Thymus (tissue), 11 donors: ENCODE measurements around the gene ZFC3H1. TPM values are rescaled to one million over a fixed set of nuclear protein-coding genes. Genes with fewer than 3 reads are reported as not detected.
"Not testable (repeated sequence)": the region's sequence is repeated elsewhere in the genome, so short reads cannot be mapped to it uniquely, and the experiment has no call there.

Experiments used
- DNase-seq, 9 donors: peaks; one replicate each; pipeline ENCODE4 v3.0.0-alpha.2; 2013; ENCODE audit warnings: low spot score in 9 of 9, low read depth in 6 of 9, missing footprints in 1 of 9
- H3K27ac ChIP-seq, 2 donors: one replicate each; pipeline ENCODE4 v1.5.1; 2013; ENCODE audit warnings: control low read depth in 1 of 2, low read depth in 1 of 2, low read length in 1 of 2, mild to moderate bottlenecking in 1 of 2, moderate library complexity in 1 of 2
- H3K27me3 ChIP-seq, 2 donors: one replicate each; pipeline ENCODE4 v1.5.1; 2013; ENCODE audit warnings: low read length in 1 of 2; ENCODE audit not compliant: control insufficient read depth in 2 of 2, insufficient read depth in 1 of 2
- H3K36me3 ChIP-seq, 2 donors: one replicate each; pipeline ENCODE4 v1.5.1; 2013; ENCODE audit warnings: low read length in 1 of 2, mild to moderate bottlenecking in 1 of 2, moderate library complexity in 1 of 2; ENCODE audit not compliant: control insufficient read depth in 2 of 2, insufficient read depth in 2 of 2
- H3K4me1 ChIP-seq, 2 donors: one replicate each; pipeline ENCODE4 v1.5.1; 2013; ENCODE audit warnings: low read length in 2 of 2; ENCODE audit not compliant: control insufficient read depth in 2 of 2, insufficient read depth in 2 of 2
- H3K4me3 ChIP-seq, 2 donors: one replicate each; pipeline ENCODE4 v1.5.1; 2013; ENCODE audit warnings: low read length in 2 of 2, control low read depth in 1 of 2, mild to moderate bottlenecking in 1 of 2
- H3K9me3 ChIP-seq, 2 donors: one replicate each; pipeline ENCODE4 v1.5.1; 2013; ENCODE audit warnings: low read length in 1 of 2, mild to moderate bottlenecking in 1 of 2; ENCODE audit not compliant: control insufficient read depth in 2 of 2, insufficient read depth in 1 of 2
- WGBS: extraction: QIAGEN DNeasy Blood & Tissue Kit; methylation state at CpG from one replicate; pipeline ENCODE4 v1.1.7; 2013; 5-methylcytosine and 5-hydroxymethylcytosine counted together
- polyA plus RNA-seq: library from polyadenylated mRNA; stranded (reverse); fragments of 200-250 nt; gene quantifications from one replicate; pipeline ENCODE4 v1.2.3, GENCODE V29; 2013
- total RNA-seq: library from RNA; stranded (reverse); fragments of 120-200 nt; gene quantifications from one replicate; pipeline ENCODE4 v1.2.4, GENCODE V29; 2013
- donor health status: healthy.

Gene ZFC3H1
- total and polyA plus RNA-seq, 2 donors, result 23.7 to 41.8 TPM

GRCh38 chr12:71702181-71702580, 38.5 kb upstream of the ZFC3H1 start:
- H3K4me1 ChIP-seq, H3K27ac ChIP-seq, H3K4me3 ChIP-seq, H3K27me3 ChIP-seq, H3K9me3 ChIP-seq, DNase-seq: not testable (repeated sequence)
- 96% methylated on average over 8 of the region's 8 CpGs for WGBS
- H3K36me3 ChIP-seq, result peaks cover 6 to 43% of the 10 kb centered on the region in 2 donors

DNA sequence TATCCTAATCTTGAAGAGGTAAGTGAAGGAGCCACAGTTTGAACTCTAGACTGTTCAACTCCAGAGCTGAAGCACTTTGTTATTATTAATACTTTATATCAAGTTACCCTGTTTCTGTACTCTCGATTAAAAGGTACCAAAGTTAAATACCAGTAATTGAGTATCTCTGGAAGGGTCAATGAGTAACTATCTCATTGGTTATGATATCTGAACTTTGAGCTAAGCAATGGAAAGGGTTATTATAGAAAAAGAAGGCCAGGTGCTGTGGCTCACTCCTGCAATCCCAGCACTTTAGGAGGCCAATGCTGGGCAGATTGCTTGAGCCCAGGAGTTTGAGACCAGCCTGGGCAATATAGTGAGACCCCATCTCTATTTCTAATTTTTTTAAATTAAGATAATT, 32.1 kb upstream of the ZFC3H1 start:
- no peak overlapping the region for H3K27ac ChIP-seq
- H3K27me3 ChIP-seq, result no peaks in the 10 kb centered on the region
- 99% methylated on average over 1 of the region's 1 CpG for whole genome bisulfite sequencing
- H3K36me3 ChIP-seq, result peaks cover 4 to 36% of the 10 kb centered on the region in 2 donors
- H3K4me1 ChIP-seq, result no peaks in the 10 kb centered on the region
- H3K4me3 ChIP-seq, result no peak overlapping the region
- no peaks in the 10 kb centered on the region for H3K9me3 ChIP-seq
- DNase-seq, result no peak

- no peak overlapping the region for H3K4me3 ChIP-seq
- no peaks in the 10 kb centered on the region for H3K9me3 ChIP-seq
- H3K27me3 ChIP-seq, result no peaks in the 10 kb centered on the region
- peaks cover 2 to 25% of the 10 kb centered on the region in 2 donors for H3K36me3 ChIP-seq
- no peak for DNase-seq
- H3K4me1 ChIP-seq, result no peaks in the 10 kb centered on the region
- WGBS, result 98% methylated on average over 1 of the region's 1 CpG
- H3K27ac ChIP-seq, result peak overlapping the region in 1 of 2 donors; percentile 31
These were observed 30.6 kb upstream of the ZFC3H1 start for GRCh38 chr12:71694099-71694820.

DNA sequence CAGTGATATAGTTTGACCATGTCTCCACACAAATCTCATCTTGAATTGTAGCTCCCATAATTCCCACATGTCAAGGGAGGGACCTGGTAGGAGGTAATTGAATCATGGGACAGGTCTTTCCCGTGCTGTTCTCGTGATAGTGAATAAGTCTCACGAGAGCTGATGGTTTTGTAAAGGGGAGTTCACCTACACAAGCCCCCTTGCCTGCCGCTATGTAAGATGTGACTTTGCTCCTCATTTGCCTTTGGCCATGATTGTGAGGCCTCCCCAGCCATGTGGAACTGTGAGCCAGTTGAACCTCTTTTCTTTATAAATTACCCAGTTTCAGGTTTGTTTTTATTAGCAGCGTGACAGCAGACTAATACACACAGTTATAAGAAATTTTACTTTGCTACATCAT, 30.0 kb upstream of the ZFC3H1 start:
- H3K27ac ChIP-seq, result not testable (repeated sequence)

DNA sequence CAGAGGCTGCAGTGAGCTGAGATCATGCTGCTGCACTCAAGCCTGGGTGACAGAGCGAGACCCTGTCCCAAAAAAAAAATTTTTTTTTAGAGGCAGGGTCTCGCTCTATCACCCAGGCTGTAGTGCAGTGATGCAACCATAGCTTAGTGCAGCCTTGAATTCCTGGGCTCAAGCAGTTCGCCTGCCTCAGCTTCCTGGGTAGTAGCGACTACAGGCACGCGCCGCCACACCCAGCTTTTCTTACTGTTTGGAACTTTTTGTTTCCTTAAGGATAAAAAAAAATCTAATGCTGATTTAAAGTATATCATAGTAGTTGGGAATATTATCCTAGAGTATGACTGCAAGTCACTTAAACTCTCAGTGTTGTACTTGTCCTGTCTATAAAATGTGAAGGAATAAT, 29.5 kb upstream of the ZFC3H1 start:
- Histone ChIP-seq H3K4me3 (no peak overlapping the region), H3K27me3 (no peaks in the 10 kb centered on the region), H3K4me1 (peaks cover 0 to 6% of the 10 kb centered on the region in 2 donors), H3K27ac (no peak overlapping the region), H3K36me3 (peaks cover 0 to 13% of the 10 kb centered on the region in 2 donors), H3K9me3 (no peaks in the 10 kb centered on the region)
- 96% methylated on average over 7 of the region's 7 CpGs for WGBS
- DNase-seq, result no peak

More for the DNA sequence above, 30.0 kb upstream of the ZFC3H1 start:
- not testable (repeated sequence) for DNase-seq, H3K9me3 ChIP-seq, H3K4me3 ChIP-seq, H3K4me1 ChIP-seq, H3K27me3 ChIP-seq
- H3K36me3 ChIP-seq, result peaks cover 2 to 19% of the 10 kb centered on the region in 2 donors
- 88% methylated on average over 5 of the region's 5 CpGs for WGBS

- WGBS, result 92% methylated on average over 4 of the region's 4 CpGs
- H3K27ac ChIP-seq, result no peak overlapping the region
These were observed 28.0 kb upstream of the ZFC3H1 start for GRCh38 chr12:71691504-71692129.

DNA sequence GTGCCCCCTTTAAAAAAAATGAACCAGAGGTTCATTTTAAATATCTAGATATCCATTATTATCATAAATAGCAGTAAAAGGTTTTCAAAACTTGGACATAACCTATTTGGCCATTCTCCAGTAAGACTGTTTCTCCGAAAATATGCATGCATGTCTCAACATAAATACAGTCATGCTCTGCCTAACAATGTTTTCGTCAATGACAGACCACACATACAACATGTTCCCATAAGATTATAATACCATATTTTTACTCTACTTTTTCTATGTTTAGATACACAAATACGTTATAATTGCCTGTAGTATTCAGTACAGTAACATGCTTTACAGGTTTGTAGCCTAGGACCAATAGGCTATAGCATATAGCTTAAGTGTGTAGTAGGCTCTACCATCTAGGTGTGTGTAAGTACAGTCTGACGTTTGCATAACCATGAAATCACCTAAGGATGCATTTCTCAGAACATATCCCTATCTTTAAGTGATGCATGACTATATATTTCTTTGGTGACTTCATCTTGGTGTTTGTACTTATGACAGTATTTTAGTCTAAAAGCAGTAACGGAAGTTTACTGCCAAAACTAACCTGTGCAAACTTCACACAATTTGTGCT, 25.4 kb upstream of the ZFC3H1 start:
- H3K9me3 ChIP-seq, result no peaks in the 10 kb centered on the region
- no peaks in the 10 kb centered on the region for H3K27me3 ChIP-seq
- no peak overlapping the region for H3K27ac ChIP-seq
- peaks cover 2 to 19% of the 10 kb centered on the region in 2 donors for H3K4me1 ChIP-seq
- DNase-seq, result no peak
- WGBS, result 94% methylated on average over 5 of the region's 5 CpGs
- H3K36me3 ChIP-seq, result peaks cover 0 to 4% of the 10 kb centered on the region in 2 donors
- H3K4me3 ChIP-seq, result no peak overlapping the region

More at GRCh38 chr12:71691504-71692129, 28.0 kb upstream of the ZFC3H1 start:
- Histone ChIP-seq H3K36me3 (peaks cover 0 to 4% of the 10 kb centered on the region in 2 donors), H3K27me3 (no peaks in the 10 kb centered on the region), H3K4me1 (peaks cover 2 to 13% of the 10 kb centered on the region in 2 donors), H3K4me3 (no peak overlapping the region), H3K9me3 (no peaks in the 10 kb centered on the region)
- no peak for DNase-seq

DNA sequence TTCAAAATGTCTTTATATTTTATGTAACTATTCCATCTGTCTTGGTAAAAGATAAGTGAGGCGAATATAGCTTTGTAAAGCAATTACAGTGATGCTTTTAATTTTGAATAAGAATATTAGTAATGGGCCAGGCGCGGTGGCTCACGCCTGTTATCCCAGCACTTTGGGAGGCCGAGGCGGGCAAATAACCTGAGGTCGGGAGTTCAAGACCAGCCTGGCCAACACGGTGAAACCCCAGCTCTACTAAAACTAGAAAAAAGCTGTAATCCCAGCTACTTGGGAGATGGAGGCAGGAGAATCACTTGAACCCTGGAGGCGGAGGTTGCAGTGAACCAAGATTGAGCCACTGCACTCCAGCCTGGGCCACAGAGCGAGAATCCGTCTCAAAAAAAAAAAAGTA, 23.5 kb upstream of the ZFC3H1 start:
- H3K4me1 ChIP-seq, result peaks cover 2 to 19% of the 10 kb centered on the region in 2 donors
- not testable (repeated sequence) for H3K36me3 ChIP-seq, DNase-seq, H3K27ac ChIP-seq, H3K27me3 ChIP-seq, H3K9me3 ChIP-seq
- 92% methylated on average over 11 of the region's 11 CpGs for WGBS
- H3K4me3 ChIP-seq, result peak overlapping the region; percentile 82 to 86

GRCh38 chr12:71686658-71687025, 23.0 kb upstream of the ZFC3H1 start:
- Histone ChIP-seq H3K36me3 (peaks cover 0 to 4% of the 10 kb centered on the region in 2 donors), H3K4me3 (peak overlapping the region; percentile 82 to 86), H3K4me1 (peaks cover 2 to 19% of the 10 kb centered on the region in 2 donors), H3K27ac (peak overlapping the region in 1 of 2 donors; percentile 92), H3K9me3 (no peaks in the 10 kb centered on the region), H3K27me3 (no peaks in the 10 kb centered on the region)
- whole genome bisulfite sequencing, result 19% methylated on average over 3 of the region's 3 CpGs
- DNase-seq, result no peak
